ENCODE results near the gene ANAPC15.

GRCh38 chr11:72102162-72102561 is 10.3 kb downstream of the ANAPC15 start:
- TF ChIP-seq ZNF512 (CRISPR knock-in tag; IDR thresholded peaks at IDR 0.05; ENCODE audit: borderline replicate concordance) (no peak), ELF4 (CRISPR knock-in tag; IDR thresholded peaks at IDR 0.05; ENCODE audit: low read depth) (no peak), TP53 (CRISPR knock-in tag; IDR thresholded peaks at IDR 0.05) (no peak), GRHL2 (CRISPR knock-in tag; IDR thresholded peaks at IDR 0.05; ENCODE audit: insufficient replicate concordance, severe bottlenecking) (no peak)
- TF ChIP-seq, protein P1, sequence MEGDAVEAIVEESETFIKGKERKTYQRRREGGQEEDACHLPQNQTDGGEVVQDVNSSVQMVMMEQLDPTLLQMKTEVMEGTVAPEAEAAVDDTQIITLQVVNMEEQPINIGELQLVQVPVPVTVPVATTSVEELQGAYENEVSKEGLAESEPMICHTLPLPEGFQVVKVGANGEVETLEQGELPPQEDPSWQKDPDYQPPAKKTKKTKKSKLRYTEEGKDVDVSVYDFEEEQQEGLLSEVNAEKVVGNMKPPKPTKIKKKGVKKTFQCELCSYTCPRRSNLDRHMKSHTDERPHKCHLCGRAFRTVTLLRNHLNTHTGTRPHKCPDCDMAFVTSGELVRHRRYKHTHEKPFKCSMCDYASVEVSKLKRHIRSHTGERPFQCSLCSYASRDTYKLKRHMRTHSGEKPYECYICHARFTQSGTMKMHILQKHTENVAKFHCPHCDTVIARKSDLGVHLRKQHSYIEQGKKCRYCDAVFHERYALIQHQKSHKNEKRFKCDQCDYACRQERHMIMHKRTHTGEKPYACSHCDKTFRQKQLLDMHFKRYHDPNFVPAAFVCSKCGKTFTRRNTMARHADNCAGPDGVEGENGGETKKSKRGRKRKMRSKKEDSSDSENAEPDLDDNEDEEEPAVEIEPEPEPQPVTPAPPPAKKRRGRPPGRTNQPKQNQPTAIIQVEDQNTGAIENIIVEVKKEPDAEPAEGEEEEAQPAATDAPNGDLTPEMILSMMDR (IDR thresholded peaks at IDR 0.05) = no peak
- TF ChIP-seq, protein P2, sequence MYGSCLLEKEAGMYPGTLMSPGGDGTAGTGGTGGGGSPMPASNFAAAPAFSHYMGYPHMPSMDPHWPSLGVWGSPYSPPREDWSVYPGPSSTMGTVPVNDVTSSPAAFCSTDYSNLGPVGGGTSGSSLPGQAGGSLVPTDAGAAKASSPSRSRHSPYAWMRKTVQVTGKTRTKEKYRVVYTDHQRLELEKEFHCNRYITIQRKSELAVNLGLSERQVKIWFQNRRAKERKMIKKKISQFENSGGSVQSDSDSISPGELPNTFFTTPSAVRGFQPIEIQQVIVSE (CRISPR knock-in tag; IDR thresholded peaks at IDR 0.05; ENCODE audit: borderline replicate concordance) = no peak

Measured in WTC11 (cell line).